GM21423 (cell line): ENCODE measurements around the gene ZNF473.
"Not testable (repeated sequence)": the region's sequence is repeated elsewhere in the genome, so short reads cannot be mapped to it uniquely, and the experiment has no call there.

ENCODE experiments used
- ATAC-seq: cut with Tn5 transposase; IDR thresholded peaks from one replicate; pipeline ENCODE4 v1.9.1; 2021; ENCODE audit warnings: mild to moderate bottlenecking, moderate library complexity; ENCODE audit not compliant: unreplicated experiment

Gene ZNF473

GRCh38 chr19:50047671-50048070 is 21.9 kb downstream of the ZNF473 start:
- no peak for ATAC-seq

DNA sequence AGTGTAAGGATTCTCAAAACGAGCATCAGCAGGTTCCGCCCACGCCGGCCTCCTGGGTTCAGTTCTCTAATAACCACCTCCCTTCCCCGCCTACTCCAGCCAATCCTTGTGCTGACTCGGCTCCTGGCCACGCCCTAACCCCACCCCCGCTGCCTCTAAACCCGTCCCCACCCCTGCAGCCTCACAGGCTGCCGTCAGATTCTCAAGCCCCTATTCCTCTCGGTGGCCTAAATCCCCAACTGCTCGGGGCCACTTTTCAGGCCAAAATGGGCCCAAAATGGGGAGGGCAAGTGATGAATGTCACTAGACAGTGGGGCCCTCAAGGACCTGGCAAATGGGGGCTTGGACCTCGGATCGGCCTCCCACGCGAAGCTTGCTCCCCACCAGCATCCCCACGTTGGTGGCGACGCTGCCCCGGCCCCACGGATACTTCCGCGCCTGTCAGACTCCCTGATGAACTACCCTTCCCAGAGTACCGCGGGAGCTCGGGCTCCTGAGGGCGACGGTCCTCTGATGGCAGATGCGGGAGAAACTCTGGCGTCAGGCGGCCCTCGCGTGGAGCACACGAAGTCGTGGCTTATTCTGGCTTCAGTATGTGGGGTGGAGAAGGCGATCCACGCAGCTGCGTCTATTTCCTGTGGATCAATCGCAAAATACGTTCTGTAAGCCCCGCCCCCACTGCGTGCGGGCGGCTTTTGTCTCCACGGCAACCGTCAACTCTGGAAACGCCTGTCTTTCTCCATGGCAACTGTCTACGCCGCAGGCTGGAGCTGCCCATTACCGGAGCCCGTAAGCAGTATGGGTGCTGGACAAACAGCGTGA is 24.8 kb downstream of the ZNF473 start:
- no peak for ATAC-seq

GRCh38 chr19:50051228-50051895 is 25.6 kb downstream of the ZNF473 start:
- not testable (repeated sequence) for ATAC-seq

DNA sequence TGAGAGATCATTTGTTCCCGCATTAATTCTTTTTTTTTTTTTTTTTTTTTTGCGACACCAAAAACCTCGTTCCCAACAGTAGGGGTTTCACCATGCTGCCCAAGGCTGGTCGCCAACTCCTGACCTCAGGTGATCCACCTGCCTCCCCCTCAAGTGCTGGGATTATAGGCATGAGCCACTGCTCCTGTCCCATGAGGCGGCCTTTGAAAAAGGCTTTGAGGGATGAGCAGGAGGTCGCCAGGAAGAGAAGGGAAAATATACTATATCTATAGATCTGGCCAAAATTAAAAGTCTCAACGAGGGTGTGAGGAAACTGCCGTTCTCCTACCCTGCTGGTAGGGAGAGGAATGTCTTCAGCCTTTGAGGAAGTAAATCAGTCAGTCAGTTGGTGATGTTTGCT is 26.2 kb downstream of the ZNF473 start:
- no peak for ATAC-seq

DNA sequence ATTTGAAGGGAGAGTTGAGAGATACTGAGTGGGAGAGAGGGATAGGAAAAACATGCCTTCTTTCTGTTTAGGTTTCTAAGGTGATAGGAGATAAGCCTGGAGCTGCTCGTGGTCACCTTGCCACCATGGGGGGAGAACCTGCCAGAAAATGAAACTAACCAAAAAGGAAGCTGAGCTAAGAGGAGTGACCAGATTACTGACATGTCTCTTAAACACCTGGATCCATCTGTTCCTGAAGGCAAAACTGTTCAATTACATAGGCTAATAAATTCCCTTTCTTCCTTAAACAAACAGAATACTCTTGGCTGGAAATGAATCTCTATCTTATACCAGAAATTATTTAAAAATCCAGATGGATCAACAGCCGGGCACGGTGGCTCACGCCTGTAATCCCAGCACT is 27.3 kb downstream of the ZNF473 start:
- ATAC-seq: no peak

GRCh38 chr19:50058425-50058824 is 32.6 kb downstream of the ZNF473 start:
- no peak for ATAC-seq

DNA sequence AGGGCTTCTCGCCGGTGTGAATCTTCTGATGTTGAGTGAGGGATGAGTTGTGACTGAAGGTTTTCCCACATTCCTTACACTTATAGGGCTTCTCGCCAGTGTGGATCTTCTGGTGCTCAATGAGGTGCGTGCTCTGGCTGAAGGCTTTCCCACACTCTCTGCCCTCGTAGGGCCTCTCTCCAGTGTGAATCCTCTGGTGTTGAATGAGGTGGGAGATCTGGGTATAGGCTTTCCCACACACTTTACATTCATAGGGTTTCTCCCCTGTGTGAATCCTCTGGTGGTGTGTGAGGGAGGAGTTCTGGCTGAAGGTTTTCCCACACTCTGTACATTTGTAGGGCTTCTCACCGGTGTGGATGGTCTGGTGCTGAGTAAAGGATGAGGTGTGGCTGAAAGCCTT is 33.2 kb downstream of the ZNF473 start:
- no peak for ATAC-seq

- ATAC-seq: no peak
Measured at GRCh38 chr19:50060107-50060506, 34.3 kb downstream of the ZNF473 start.

- ATAC-seq: no peak
Measured at GRCh38 chr19:50061650-50062049, 35.8 kb downstream of the ZNF473 start.

GRCh38 chr19:50065938-50066337 is 40.1 kb downstream of the ZNF473 start:
- no peak for ATAC-seq

DNA sequence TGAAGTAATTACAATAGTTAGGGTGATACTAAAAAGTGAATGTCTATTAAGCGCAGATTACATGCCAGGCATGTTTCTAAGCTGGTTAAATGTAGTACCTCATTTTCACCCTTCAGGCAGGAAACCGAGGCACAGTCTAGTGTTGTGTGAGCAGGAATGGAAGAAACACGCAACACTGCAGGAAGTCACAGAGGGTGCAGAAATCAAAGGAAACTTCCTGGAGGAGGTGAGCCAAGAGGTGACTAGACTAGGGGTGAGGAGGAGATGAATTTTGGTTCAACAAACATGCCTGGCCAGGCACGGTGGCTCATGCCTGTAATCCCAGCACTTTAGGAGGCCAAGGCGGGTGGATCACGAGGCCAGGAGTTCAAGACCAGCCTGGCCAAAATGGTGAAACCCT is 41.8 kb downstream of the ZNF473 start:
- ATAC-seq: no peak

- ATAC-seq: not testable (repeated sequence)
Measured at GRCh38 chr19:50068382-50068781, 42.6 kb downstream of the ZNF473 start.

- ATAC-seq: not testable (repeated sequence)
Measured at GRCh38 chr19:50075076-50075475, 49.3 kb downstream of the ZNF473 start.

DNA sequence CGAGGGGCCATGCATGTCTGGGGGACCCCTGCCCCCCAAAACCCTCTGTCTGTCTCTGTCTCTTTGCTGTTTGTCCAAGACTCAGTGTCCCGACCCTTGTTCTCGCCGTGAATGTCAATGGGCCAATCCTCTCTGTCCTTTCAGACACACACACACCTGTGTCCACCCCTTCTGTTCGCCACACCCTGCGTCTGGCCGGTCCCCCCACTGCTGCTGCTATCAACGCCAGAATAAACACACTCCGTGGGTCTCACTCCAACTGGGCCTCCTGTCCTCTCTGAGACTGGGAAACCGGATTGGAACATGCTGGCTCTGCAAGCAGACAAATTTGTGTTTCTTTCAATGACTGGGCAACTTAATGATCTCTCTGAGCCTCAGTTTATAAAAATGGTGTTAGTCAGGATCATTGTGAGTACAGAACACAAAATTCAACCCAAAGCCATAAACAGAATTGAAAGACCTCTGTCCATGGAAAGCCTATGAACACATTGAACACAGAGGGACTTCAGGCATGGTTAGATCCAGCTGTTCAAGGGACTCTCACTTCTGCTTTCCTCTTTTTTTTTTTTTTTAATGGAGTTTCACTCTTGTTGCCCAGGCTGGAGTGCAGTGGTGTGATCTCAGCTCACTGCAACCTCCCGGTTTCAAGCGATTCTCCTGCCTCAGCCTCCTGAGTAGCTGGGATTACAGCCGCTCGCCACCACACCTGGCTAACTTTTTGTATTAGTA is 50.0 kb downstream of the ZNF473 start:
- not testable (repeated sequence) for ATAC-seq

- not testable (repeated sequence) for ATAC-seq
Measured at GRCh38 chr19:50076581-50077355, 51.0 kb downstream of the ZNF473 start.

- ATAC-seq: not testable (repeated sequence)
Measured at GRCh38 chr19:50079014-50079413, 53.2 kb downstream of the ZNF473 start.

DNA sequence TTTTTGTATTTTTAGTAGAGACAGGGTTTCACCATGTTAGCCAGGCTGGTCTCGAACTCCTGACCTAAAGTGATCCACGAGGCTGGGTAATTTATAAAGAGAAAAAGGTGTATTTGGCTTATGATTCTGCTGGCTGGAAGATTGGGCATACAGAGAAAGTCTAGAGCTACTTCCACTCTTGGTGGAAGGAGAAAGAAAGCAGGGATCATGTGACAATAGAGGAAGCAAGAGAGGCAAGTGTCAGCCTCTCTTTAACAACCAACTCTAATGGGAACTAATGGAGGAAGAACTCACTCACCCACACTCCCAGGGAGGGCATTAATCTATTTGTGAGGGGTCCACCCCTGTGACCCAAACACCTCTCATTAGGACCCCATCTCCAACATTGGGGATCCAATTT is 58.6 kb downstream of the ZNF473 start:
- ATAC-seq: not testable (repeated sequence)

GRCh38 chr19:50087153-50087552 is 61.3 kb downstream of the ZNF473 start:
- not testable (repeated sequence) for ATAC-seq

DNA sequence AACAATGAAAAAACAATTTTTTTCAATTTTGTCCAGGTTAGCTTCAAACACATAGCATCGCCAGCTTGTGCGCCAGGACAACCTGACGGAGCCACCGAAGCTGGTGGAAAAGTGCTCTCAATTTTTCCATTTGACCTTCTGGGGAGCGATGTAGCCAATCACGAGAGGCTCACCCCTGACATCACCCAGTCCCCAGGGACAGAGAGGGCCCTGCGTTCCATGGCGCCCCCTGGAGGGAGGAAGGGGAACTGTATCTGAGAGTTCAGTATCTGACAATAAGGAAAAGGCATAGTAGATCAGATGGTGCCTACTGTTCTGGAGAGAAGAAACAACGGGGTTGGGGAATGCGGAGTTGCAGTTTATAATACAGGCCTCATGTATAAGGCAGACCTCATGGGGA is 64.9 kb downstream of the ZNF473 start:
- not testable (repeated sequence) for ATAC-seq

DNA sequence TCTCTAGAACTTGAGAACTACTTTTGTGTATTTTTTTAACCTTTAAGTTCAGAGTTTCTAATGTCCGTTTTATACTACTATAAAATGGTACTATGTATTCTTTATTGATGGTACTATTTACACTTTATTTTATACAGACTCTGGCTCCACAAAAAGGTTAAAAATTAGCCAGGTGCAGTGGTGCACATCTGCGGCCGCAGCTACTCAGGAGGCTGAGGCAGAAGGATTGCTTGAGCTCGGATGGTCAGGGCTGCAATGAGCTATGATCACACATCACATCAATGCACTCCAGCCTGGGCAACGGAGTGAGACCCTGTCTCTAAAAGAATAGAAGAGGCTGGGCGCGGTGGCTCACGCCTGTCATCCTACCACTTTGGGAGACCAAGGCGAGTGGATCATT is 66.0 kb downstream of the ZNF473 start:
- ATAC-seq: not testable (repeated sequence)

GRCh38 chr19:50092597-50092996 is 66.8 kb downstream of the ZNF473 start:
- not testable (repeated sequence) for ATAC-seq
